ENCODE measurements around the gene TRUB1.
"Not testable (repeated sequence)": the region's sequence is repeated elsewhere in the genome, so short reads cannot be mapped to it uniquely, and the experiment has no call there.

Gene TRUB1

GRCh38 chr10:114932945-114933344 lies 5.0 kb upstream of the TRUB1 start:
- no peak for TF ChIP-seq CTCF (IDR thresholded peaks at IDR 0.05; ENCODE audit: low read depth, low read length, missing control alignments)
- DNase-seq (ENCODE audit: low read depth): no peak
- H3K4me3 ChIP-seq (ENCODE audit: low read depth, low read length): no peak overlapping the region

GRCh38 chr10:114933588-114933987 lies 4.4 kb upstream of the TRUB1 start:
- H3K4me3 ChIP-seq (ENCODE audit: low read depth, low read length): no peak overlapping the region
- DNase-seq (ENCODE audit: low read depth): no peak
- no peak for TF ChIP-seq CTCF (IDR thresholded peaks at IDR 0.05; ENCODE audit: low read depth, low read length, missing control alignments)

GRCh38 chr10:114933995-114934394 lies 4.0 kb upstream of the TRUB1 start:
- not testable (repeated sequence) for DNase-seq (ENCODE audit: low read depth); H3K4me3 ChIP-seq (ENCODE audit: low read depth, low read length)

GRCh38 chr10:114938856-114939193 lies 830 bp downstream of the TRUB1 start:
- DNase-seq (ENCODE audit: low read depth): no peak
- no peak for TF ChIP-seq CTCF (IDR thresholded peaks at IDR 0.05; ENCODE audit: low read depth, low read length, missing control alignments)
- peak overlapping the region; percentile 94 for H3K4me3 ChIP-seq (ENCODE audit: low read depth, low read length)

GRCh38 chr10:114940735-114941134 lies 2.7 kb downstream of the TRUB1 start:
- TF ChIP-seq CTCF (IDR thresholded peaks at IDR 0.05; ENCODE audit: low read depth, low read length, missing control alignments): no peak
- DNase-seq (ENCODE audit: low read depth): no peak
- no peak overlapping the region for H3K4me3 ChIP-seq (ENCODE audit: low read depth, low read length)

GRCh38 chr10:114943000-114943399 lies 5.0 kb downstream of the TRUB1 start:
- TF ChIP-seq CTCF (IDR thresholded peaks at IDR 0.05; ENCODE audit: low read depth, low read length, missing control alignments): no peak
- DNase-seq (ENCODE audit: low read depth): no peak
- no peak overlapping the region for H3K4me3 ChIP-seq (ENCODE audit: low read depth, low read length)

GRCh38 chr10:114953047-114953446 lies 15.1 kb downstream of the TRUB1 start:
- peak; percentile 7 for DNase-seq (ENCODE audit: low read depth)
- no peak for TF ChIP-seq CTCF (IDR thresholded peaks at IDR 0.05; ENCODE audit: low read depth, low read length, missing control alignments)
- no peak overlapping the region for H3K4me3 ChIP-seq (ENCODE audit: low read depth, low read length)

- TF ChIP-seq CTCF (IDR thresholded peaks at IDR 0.05; ENCODE audit: low read depth, low read length, missing control alignments): no peak
- no peak overlapping the region for H3K4me3 ChIP-seq (ENCODE audit: low read depth, low read length)
- no peak for DNase-seq (ENCODE audit: low read depth)
Measured at GRCh38 chr10:114955984-114956383, 18.0 kb downstream of the TRUB1 start.

Measured in GM12864 (cell line).